CD4-positive, CD25-positive, alpha-beta regulatory T cell (primary cell): ENCODE data around the gene IMPG1. TPM values are rescaled to one million over a fixed set of nuclear protein-coding genes. Genes with fewer than 3 reads are reported as not detected.
A peak's percentile ranks its signal among the peaks of the same experiment; 100 is the strongest.

ENCODE experiments used
- ATAC-seq, 2 donors: fragments of 150-1000 bp; cut with Tn5 transposase; one replicate each; pipeline ENCODE4 v1.10.0; 2021; ENCODE audit warnings: low read depth in 2 of 2, moderate number of reproducible peaks in 2 of 2, moderate library complexity in 1 of 2
- DNase-seq, 3 donors: peaks; one replicate each; pipeline versions ENCODE4 v3.0.0 to v3.0.0-alpha.2; 2012 to 2022; ENCODE audit warnings: mixed read lengths in 1 of 3
- H3K27ac ChIP-seq: one replicate; pipeline ENCODE4 v1.7.0; 2013; ENCODE audit warnings: mild to moderate bottlenecking, low read length; ENCODE audit not compliant: insufficient read depth, poor library complexity, severe bottlenecking
- H3K27me3 ChIP-seq: one replicate; pipeline ENCODE4 v1.7.0; 2013; ENCODE audit warnings: low read length; ENCODE audit not compliant: control insufficient read depth, insufficient read depth
- H3K36me3 ChIP-seq: one replicate; pipeline ENCODE4 v1.7.0; 2013; ENCODE audit warnings: mild to moderate bottlenecking, low read length, moderate library complexity; ENCODE audit not compliant: control insufficient read depth, insufficient read depth
- H3K4me1 ChIP-seq: 2 replicates; pipeline ENCODE4 v1.7.0; 2013; ENCODE audit warnings: mild to moderate bottlenecking, low read length; ENCODE audit not compliant: insufficient read depth, control insufficient read depth, poor library complexity, severe bottlenecking
- H3K4me3 ChIP-seq: one replicate; pipeline ENCODE4 v1.7.0; 2013; ENCODE audit warnings: low read depth, mild to moderate bottlenecking, low read length, moderate library complexity
- H3K9me3 ChIP-seq, 2 experiments: 1 replicate in 1 of 2; 2 replicates in 1 of 2; pipeline ENCODE4 v1.7.0; 2013; ENCODE audit warnings: low read length in 2 of 2, mild to moderate bottlenecking in 1 of 2, moderate library complexity in 1 of 2; ENCODE audit not compliant: control insufficient read depth in 2 of 2
- H3K27ac Mint-ChIP-seq, 3 donors: one replicate each; pipeline ENCODE4 v1.8.0; 2020 to 2022; ENCODE audit warnings: mild to moderate bottlenecking in 3 of 3, mixed read lengths in 3 of 3, moderate library complexity in 2 of 3
- H3K27me3 Mint-ChIP-seq: one replicate; pipeline ENCODE4 v1.8.0; 2022; ENCODE audit warnings: mild to moderate bottlenecking, mixed read lengths
- H3K36me3 Mint-ChIP-seq: one replicate; pipeline ENCODE4 v1.8.0; 2020; ENCODE audit warnings: mixed read lengths
- H3K4me1 Mint-ChIP-seq, 4 donors: one replicate each; pipeline ENCODE4 v1.8.0; 2020 to 2022; ENCODE audit warnings: mixed read lengths in 4 of 4, mild to moderate bottlenecking in 1 of 4
- H3K4me3 Mint-ChIP-seq, 4 donors: one replicate each; pipeline ENCODE4 v1.8.0; 2020 to 2022; ENCODE audit warnings: mild to moderate bottlenecking in 4 of 4, mixed read lengths in 4 of 4, moderate library complexity in 3 of 4
- H3K9me3 Mint-ChIP-seq, 7 donors: one replicate each; pipeline ENCODE4 v1.8.0; 2020 to 2022; ENCODE audit warnings: mixed read lengths in 7 of 7, mild to moderate bottlenecking in 3 of 7, moderate library complexity in 2 of 7
- polyA plus RNA-seq, 4 donors: library from polyadenylated mRNA; unstranded; fragments of 300-500 nt; fragmentation: Illumina TruSeq; gene quantifications; one replicate each; pipeline ENCODE4 v1.2.3, GENCODE V29; 2021
- total RNA-seq: library from RNA; stranded (reverse); gene quantifications from one replicate; pipeline ENCODE4 v1.2.3, GENCODE V29; 2022

IMPG1 gene
- total and polyA plus RNA-seq, 5 donors from 2014 or later, result not detected

- no peaks in the 10 kb centered on the region for H3K36me3 Mint-ChIP-seq
- no peak for ATAC-seq
- Histone ChIP-seq H3K36me3 (no peaks in the 10 kb centered on the region), H3K9me3 (peaks cover 25 to 40% of the 10 kb centered on the region in 2 experiments), H3K4me3 (no peak overlapping the region), H3K27ac (no peak overlapping the region), H3K4me1 (no peaks in the 10 kb centered on the region), H3K27me3 (no peaks in the 10 kb centered on the region)
- H3K27me3 Mint-ChIP-seq, result no peaks in the 10 kb centered on the region
- peaks cover 0 to 40% (median 11%) of the 10 kb centered on the region in 7 donors for H3K9me3 Mint-ChIP-seq
- no peak overlapping the region for H3K27ac Mint-ChIP-seq
- H3K4me3 Mint-ChIP-seq, result no peak overlapping the region
- H3K4me1 Mint-ChIP-seq, result no peaks in the 10 kb centered on the region
- DNase-seq, result peak in 1 of 3 donors; percentile 5
These were observed 46.4 kb downstream of the IMPG1 start for GRCh38 chr6:76026101-76026500.

DNA sequence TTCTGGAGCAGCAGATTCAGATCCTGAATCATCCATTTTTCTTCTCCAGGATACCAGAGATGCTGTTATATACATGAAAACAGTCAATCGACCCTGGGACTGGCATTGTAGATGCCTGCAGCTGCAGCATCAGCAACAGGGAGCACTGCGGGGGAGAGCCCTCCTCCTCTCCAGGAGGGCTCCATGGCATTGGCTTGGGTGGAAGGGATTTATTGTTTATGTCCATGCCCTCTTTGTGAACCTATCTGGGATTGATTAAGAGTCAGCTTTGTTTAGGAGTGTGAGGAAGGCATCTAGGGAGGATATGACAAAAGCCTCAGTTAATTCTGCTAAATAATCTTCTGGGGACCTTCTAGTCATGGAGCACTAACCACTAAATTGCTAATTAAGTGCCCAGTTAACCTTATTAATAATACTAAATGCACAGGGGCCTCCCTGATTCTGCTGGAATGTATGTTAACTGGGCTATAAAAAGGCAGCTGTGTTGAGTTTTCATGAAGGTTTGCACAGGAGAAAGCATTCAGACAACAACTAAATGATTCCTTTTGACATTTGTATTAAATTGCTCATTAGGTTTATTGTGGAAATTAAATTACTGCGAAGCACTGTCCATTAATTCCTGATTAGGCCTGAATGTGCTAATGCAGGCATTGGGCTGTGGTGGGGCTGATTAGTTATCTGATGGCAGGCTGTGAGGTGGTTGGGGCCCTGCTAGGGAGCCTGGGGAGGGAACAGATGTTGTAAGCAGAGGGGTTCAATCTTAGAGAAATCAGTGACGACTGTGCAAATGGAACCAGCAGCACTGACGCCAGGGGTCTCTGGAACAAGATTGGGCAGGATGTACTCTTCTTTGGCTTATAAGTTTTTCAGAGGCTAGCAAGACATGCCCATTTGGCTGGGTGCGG, 57.6 kb downstream of the IMPG1 start:
- ATAC-seq (no peak), DNase-seq (no peak)
- no peaks in the 10 kb centered on the region for H3K27me3 Mint-ChIP-seq
- peaks cover 0 to 4% of the 10 kb centered on the region in 2 experiments for H3K9me3 ChIP-seq
- no peak overlapping the region for H3K4me3 ChIP-seq
- no peaks in the 10 kb centered on the region for H3K4me1 ChIP-seq
- H3K27me3 ChIP-seq, result no peaks in the 10 kb centered on the region
- H3K9me3 Mint-ChIP-seq, result peaks cover 0 to 16% (median 4%) of the 10 kb centered on the region in 7 donors
- H3K36me3 ChIP-seq, result no peaks in the 10 kb centered on the region
- H3K4me3 Mint-ChIP-seq, result no peak overlapping the region
- no peaks in the 10 kb centered on the region for H3K4me1 Mint-ChIP-seq
- H3K27ac ChIP-seq, result no peak overlapping the region
- no peak overlapping the region for H3K27ac Mint-ChIP-seq
- H3K36me3 Mint-ChIP-seq, result no peaks in the 10 kb centered on the region

- H3K36me3 Mint-ChIP-seq, result no peaks in the 10 kb centered on the region
- no peak overlapping the region for H3K4me3 ChIP-seq
- ATAC-seq, result no peak
- DNase-seq, result no peak
- no peak overlapping the region for H3K27ac Mint-ChIP-seq
- H3K27ac ChIP-seq, result no peak overlapping the region
- H3K27me3 ChIP-seq, result no peaks in the 10 kb centered on the region
- no peaks in the 10 kb centered on the region for H3K9me3 ChIP-seq
- H3K4me1 ChIP-seq, result no peaks in the 10 kb centered on the region
- no peaks in the 10 kb centered on the region for H3K4me1 Mint-ChIP-seq
- peaks cover 0 to 3% (median 0%) of the 10 kb centered on the region in 7 donors for H3K9me3 Mint-ChIP-seq
- no peaks in the 10 kb centered on the region for H3K36me3 ChIP-seq
- no peaks in the 10 kb centered on the region for H3K27me3 Mint-ChIP-seq
- no peak overlapping the region for H3K4me3 Mint-ChIP-seq
These were observed 68.3 kb downstream of the IMPG1 start for GRCh38 chr6:76004202-76004601.

- no peak for DNase-seq
- H3K4me1 Mint-ChIP-seq, result no peaks in the 10 kb centered on the region
- no peaks in the 10 kb centered on the region for H3K27me3 Mint-ChIP-seq
- no peaks in the 10 kb centered on the region for H3K36me3 Mint-ChIP-seq
- Histone ChIP-seq H3K4me3 (no peak overlapping the region), H3K9me3 (no peaks in the 10 kb centered on the region), H3K4me1 (no peaks in the 10 kb centered on the region), H3K36me3 (no peaks in the 10 kb centered on the region), H3K27ac (no peak overlapping the region), H3K27me3 (no peaks in the 10 kb centered on the region)
- no peak for ATAC-seq
- H3K9me3 Mint-ChIP-seq, result peaks cover 0 to 3% (median 0%) of the 10 kb centered on the region in 7 donors
- no peak overlapping the region for H3K27ac Mint-ChIP-seq
- no peak overlapping the region for H3K4me3 Mint-ChIP-seq
These were observed 68.8 kb downstream of the IMPG1 start for GRCh38 chr6:76003686-76004085.

GRCh38 chr6:76003113-76003512, 69.3 kb downstream of the IMPG1 start:
- ATAC-seq (no peak), DNase-seq (no peak)
- no peak overlapping the region for H3K4me3 Mint-ChIP-seq
- Histone ChIP-seq H3K4me1 (no peaks in the 10 kb centered on the region), H3K4me3 (no peak overlapping the region), H3K9me3 (no peaks in the 10 kb centered on the region), H3K27me3 (no peaks in the 10 kb centered on the region), H3K36me3 (no peaks in the 10 kb centered on the region), H3K27ac (no peak overlapping the region)
- peaks cover 0 to 3% (median 0%) of the 10 kb centered on the region in 7 donors for H3K9me3 Mint-ChIP-seq
- no peaks in the 10 kb centered on the region for H3K36me3 Mint-ChIP-seq
- H3K4me1 Mint-ChIP-seq, result no peaks in the 10 kb centered on the region
- H3K27me3 Mint-ChIP-seq, result no peaks in the 10 kb centered on the region
- H3K27ac Mint-ChIP-seq, result no peak overlapping the region

DNA sequence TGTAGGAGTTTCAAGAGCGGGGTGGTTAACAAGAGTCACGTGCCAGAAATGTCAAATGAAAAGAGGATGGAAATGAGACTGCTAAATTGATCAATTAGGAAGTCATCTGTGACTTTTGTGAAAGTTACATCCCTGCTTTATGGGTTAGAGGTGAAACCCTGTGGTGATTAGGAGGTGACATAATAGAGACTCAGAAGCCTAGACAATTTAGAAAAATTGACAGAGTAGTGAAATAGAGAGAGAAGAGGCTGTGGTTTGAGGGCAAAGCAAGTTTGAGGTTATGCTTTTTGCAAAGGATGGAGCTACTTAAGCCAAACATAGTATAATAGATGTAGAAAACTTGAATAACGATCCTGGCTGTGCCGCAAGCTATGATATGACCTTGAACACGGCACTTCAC, 71.8 kb downstream of the IMPG1 start:
- no peak for DNase-seq
- H3K9me3 ChIP-seq, result no peaks in the 10 kb centered on the region
- H3K4me1 ChIP-seq, result no peaks in the 10 kb centered on the region
- no peaks in the 10 kb centered on the region for H3K36me3 ChIP-seq
- Mint-ChIP-seq H3K27ac (no peak overlapping the region), H3K9me3 (peaks cover 0 to 2% (median 0%) of the 10 kb centered on the region in 7 donors), H3K36me3 (no peaks in the 10 kb centered on the region), H3K4me3 (no peak overlapping the region), H3K4me1 (no peaks in the 10 kb centered on the region), H3K27me3 (no peaks in the 10 kb centered on the region)
- no peak overlapping the region for H3K27ac ChIP-seq
- H3K27me3 ChIP-seq, result no peaks in the 10 kb centered on the region
- ATAC-seq, result no peak
- no peak overlapping the region for H3K4me3 ChIP-seq

GRCh38 chr6:75997696-75998095, 74.8 kb downstream of the IMPG1 start:
- no peaks in the 10 kb centered on the region for H3K27me3 ChIP-seq
- Mint-ChIP-seq H3K4me3 (no peak overlapping the region), H3K27ac (no peak overlapping the region), H3K4me1 (no peaks in the 10 kb centered on the region), H3K9me3 (peaks cover 0 to 6% (median 2%) of the 10 kb centered on the region in 7 donors), H3K36me3 (no peaks in the 10 kb centered on the region), H3K27me3 (no peaks in the 10 kb centered on the region)
- no peaks in the 10 kb centered on the region for H3K4me1 ChIP-seq
- no peak for DNase-seq
- H3K4me3 ChIP-seq, result no peak overlapping the region
- no peak for ATAC-seq
- H3K36me3 ChIP-seq, result no peaks in the 10 kb centered on the region
- H3K9me3 ChIP-seq, result no peaks in the 10 kb centered on the region
- no peak overlapping the region for H3K27ac ChIP-seq
